ENCODE measurements around the gene FKBP2. TPM values are rescaled to one million over a fixed set of nuclear protein-coding genes. Genes with fewer than 3 reads are reported as not detected.

FKBP2 gene
- total RNA-seq, 3 donors from 2014 or later (not counting 1 experiment from before 2014, with no cell fraction given), result 26.4 to 39.3 (median 30.3) TPM

GRCh38 chr11:64234647-64235379, 6.1 kb upstream of the FKBP2 start:
- Mint-ChIP-seq H3K9me3 (no peaks in the 10 kb centered on the region), H3K27ac (peak overlapping the region; percentile 59 to 71), H3K4me1 (peaks cover 11 to 26% of the 10 kb centered on the region in 2 donors), H3K4me3 (peak overlapping the region; percentile 84), H3K27me3 (ENCODE audit: low read depth in 2 of 2) (no peaks in the 10 kb centered on the region), H3K36me3 (no peaks in the 10 kb centered on the region)
- Histone ChIP-seq H3K4me3 (ENCODE audit: low read length) (peak overlapping the region; percentile 53), H3K9me3 (ENCODE audit: control insufficient read depth, insufficient read depth, low read length) (no peaks in the 10 kb centered on the region), H3K27ac (ENCODE audit: low read length) (peak overlapping the region; percentile 53), H3K36me3 (ENCODE audit: control insufficient read depth, insufficient read depth, low read length) (peaks cover 5% of the 10 kb centered on the region), H3K27me3 (ENCODE audit: control insufficient read depth, insufficient read depth, low read length) (no peaks in the 10 kb centered on the region), H3K4me1 (ENCODE audit: control insufficient read depth, insufficient read depth, low read length) (peaks cover 66% of the 10 kb centered on the region)
- TF ChIP-seq, protein P1, sequence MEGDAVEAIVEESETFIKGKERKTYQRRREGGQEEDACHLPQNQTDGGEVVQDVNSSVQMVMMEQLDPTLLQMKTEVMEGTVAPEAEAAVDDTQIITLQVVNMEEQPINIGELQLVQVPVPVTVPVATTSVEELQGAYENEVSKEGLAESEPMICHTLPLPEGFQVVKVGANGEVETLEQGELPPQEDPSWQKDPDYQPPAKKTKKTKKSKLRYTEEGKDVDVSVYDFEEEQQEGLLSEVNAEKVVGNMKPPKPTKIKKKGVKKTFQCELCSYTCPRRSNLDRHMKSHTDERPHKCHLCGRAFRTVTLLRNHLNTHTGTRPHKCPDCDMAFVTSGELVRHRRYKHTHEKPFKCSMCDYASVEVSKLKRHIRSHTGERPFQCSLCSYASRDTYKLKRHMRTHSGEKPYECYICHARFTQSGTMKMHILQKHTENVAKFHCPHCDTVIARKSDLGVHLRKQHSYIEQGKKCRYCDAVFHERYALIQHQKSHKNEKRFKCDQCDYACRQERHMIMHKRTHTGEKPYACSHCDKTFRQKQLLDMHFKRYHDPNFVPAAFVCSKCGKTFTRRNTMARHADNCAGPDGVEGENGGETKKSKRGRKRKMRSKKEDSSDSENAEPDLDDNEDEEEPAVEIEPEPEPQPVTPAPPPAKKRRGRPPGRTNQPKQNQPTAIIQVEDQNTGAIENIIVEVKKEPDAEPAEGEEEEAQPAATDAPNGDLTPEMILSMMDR (IDR thresholded peaks at IDR 0.05), result no peak
- ATAC-seq (peak; percentile 55 to 67 (median 55)), DNase-seq (peak; percentile 55 to 81)
- intact Hi-C loops (cut with micrococcal nuclease), result no loop called here
- WGBS (ENCODE audit: insufficient coverage), result under 1% methylated on average over 80 of the region's 80 CpGs

GRCh38 chr11:64235437-64236161, 5.3 kb upstream of the FKBP2 start:
- Histone ChIP-seq H3K27ac (ENCODE audit: low read length) (peak overlapping the region; percentile 53), H3K36me3 (ENCODE audit: control insufficient read depth, insufficient read depth, low read length) (peaks cover 5% of the 10 kb centered on the region), H3K9me3 (ENCODE audit: control insufficient read depth, insufficient read depth, low read length) (no peaks in the 10 kb centered on the region), H3K4me1 (ENCODE audit: control insufficient read depth, insufficient read depth, low read length) (peaks cover 66% of the 10 kb centered on the region), H3K27me3 (ENCODE audit: control insufficient read depth, insufficient read depth, low read length) (no peaks in the 10 kb centered on the region), H3K4me3 (ENCODE audit: low read length) (peak overlapping the region; percentile 53)
- no peak for DNase-seq
- H3K27ac Mint-ChIP-seq, result peak overlapping the region; percentile 59 to 71
- H3K4me1 Mint-ChIP-seq, result peaks cover 11 to 27% of the 10 kb centered on the region in 2 donors
- H3K9me3 Mint-ChIP-seq, result no peaks in the 10 kb centered on the region
- intact Hi-C loops (cut with micrococcal nuclease), result no loop called here
- ATAC-seq, result no peak
- H3K36me3 Mint-ChIP-seq, result no peaks in the 10 kb centered on the region
- 95% methylated on average over 12 of the region's 12 CpGs for WGBS (ENCODE audit: insufficient coverage)
- peak overlapping the region; percentile 84 for H3K4me3 Mint-ChIP-seq
- TF ChIP-seq, protein P1 (IDR thresholded peaks at IDR 0.05), result no peak
- H3K27me3 Mint-ChIP-seq (ENCODE audit: low read depth in 2 of 2), result no peaks in the 10 kb centered on the region

DNA sequence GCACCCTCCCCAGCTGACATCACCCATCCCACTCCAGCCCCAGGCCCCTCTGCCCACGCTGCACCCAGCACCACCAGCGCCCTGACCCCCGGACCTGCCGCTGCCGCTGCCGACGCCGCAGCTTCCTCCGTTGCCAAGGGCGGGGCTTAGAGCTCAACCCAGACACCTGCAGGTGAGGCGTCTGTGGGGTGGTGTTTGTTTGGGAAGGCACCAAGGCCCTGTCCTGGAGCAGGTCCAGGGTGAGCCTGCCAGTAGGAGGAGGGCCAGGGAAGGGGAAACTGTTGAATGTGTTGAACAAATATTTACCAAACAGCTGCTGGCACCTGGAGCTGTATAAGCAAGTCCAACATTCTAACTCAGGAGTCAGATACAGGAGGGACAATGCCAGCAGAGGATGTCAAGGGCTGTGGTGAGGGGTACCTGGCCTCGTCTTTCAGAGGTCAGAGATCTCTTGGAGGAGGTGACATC, 3.4 kb upstream of the FKBP2 start:
- Histone ChIP-seq H3K4me1 (ENCODE audit: control insufficient read depth, insufficient read depth, low read length) (peaks cover 60% of the 10 kb centered on the region), H3K27me3 (ENCODE audit: control insufficient read depth, insufficient read depth, low read length) (no peaks in the 10 kb centered on the region), H3K4me3 (ENCODE audit: low read length) (no peak overlapping the region), H3K27ac (ENCODE audit: low read length) (peak overlapping the region; percentile 14), H3K36me3 (ENCODE audit: control insufficient read depth, insufficient read depth, low read length) (peaks cover 5% of the 10 kb centered on the region), H3K9me3 (ENCODE audit: control insufficient read depth, insufficient read depth, low read length) (no peaks in the 10 kb centered on the region)
- TF ChIP-seq, protein P1 (IDR thresholded peaks at IDR 0.05), result no peak
- H3K9me3 Mint-ChIP-seq, result no peaks in the 10 kb centered on the region
- no peaks in the 10 kb centered on the region for H3K36me3 Mint-ChIP-seq
- intact Hi-C loops (cut with micrococcal nuclease), result no loop called here
- DNase-seq (no peak), ATAC-seq (no peak)
- H3K27ac Mint-ChIP-seq, result peak overlapping the region in 1 of 2 donors; percentile 99
- no peak overlapping the region for H3K4me3 Mint-ChIP-seq
- H3K27me3 Mint-ChIP-seq (ENCODE audit: low read depth in 2 of 2), result no peaks in the 10 kb centered on the region
- WGBS (ENCODE audit: insufficient coverage), result 92% methylated on average over 12 of the region's 12 CpGs
- H3K4me1 Mint-ChIP-seq, result peaks cover 13 to 43% of the 10 kb centered on the region in 2 donors
